GM10847 (cell line): Measurements from ENCODE around the gene GSK3B.

ENCODE experiments used
- POLR2A ChIP-seq: IDR thresholded peaks from 2 replicates; pipeline ENCODE4 v1.6.1; 2011; ENCODE audit not compliant: insufficient read length; ENCODE audit errors: extremely low read depth

GSK3B gene

GRCh38 chr3:120049072-120049471 is 45.2 kb downstream of the GSK3B start:
- no peak for TF ChIP-seq POLR2A

GRCh38 chr3:120048355-120049041 is 45.7 kb downstream of the GSK3B start:
- no peak for TF ChIP-seq POLR2A

- no peak for TF ChIP-seq POLR2A
Observed at GRCh38 chr3:120047686-120048085, 46.6 kb downstream of the GSK3B start.

GRCh38 chr3:120040813-120041377 is 53.4 kb downstream of the GSK3B start:
- no peak for TF ChIP-seq POLR2A

GRCh38 chr3:120039642-120040610 is 54.3 kb downstream of the GSK3B start:
- no peak for TF ChIP-seq POLR2A

GRCh38 chr3:120033596-120033995 is 60.7 kb downstream of the GSK3B start:
- TF ChIP-seq POLR2A: no peak

- no peak for TF ChIP-seq POLR2A
Observed at GRCh38 chr3:120031561-120031960, 62.7 kb downstream of the GSK3B start.

- TF ChIP-seq POLR2A: no peak
Observed at GRCh38 chr3:120029749-120030148, 64.5 kb downstream of the GSK3B start.

- no peak for TF ChIP-seq POLR2A
Observed at GRCh38 chr3:120028271-120029047, 65.8 kb downstream of the GSK3B start.

- no peak for TF ChIP-seq POLR2A
Observed at GRCh38 chr3:120027226-120027625, 67.0 kb downstream of the GSK3B start.

- no peak for TF ChIP-seq POLR2A
Observed at GRCh38 chr3:120025520-120025919, 68.7 kb downstream of the GSK3B start.

GRCh38 chr3:120024103-120024502 is 70.1 kb downstream of the GSK3B start:
- no peak for TF ChIP-seq POLR2A

- no peak for TF ChIP-seq POLR2A
Observed at GRCh38 chr3:120022729-120023128, 71.5 kb downstream of the GSK3B start.

GRCh38 chr3:120021523-120021922 is 72.7 kb downstream of the GSK3B start:
- TF ChIP-seq POLR2A: no peak

- no peak for TF ChIP-seq POLR2A
Observed at GRCh38 chr3:120018299-120018698, 75.9 kb downstream of the GSK3B start.
